ENCODE measurements around the gene ALPL.

Gene ALPL

GRCh38 chr1:21584096-21584495, 74.9 kb downstream of the ALPL start:
- FAIRE-seq = no peak

GRCh38 chr1:21585037-21585436, 75.8 kb downstream of the ALPL start:
- no peak for FAIRE-seq

GRCh38 chr1:21586222-21586621, 77.0 kb downstream of the ALPL start:
- no peak for FAIRE-seq

DNA sequence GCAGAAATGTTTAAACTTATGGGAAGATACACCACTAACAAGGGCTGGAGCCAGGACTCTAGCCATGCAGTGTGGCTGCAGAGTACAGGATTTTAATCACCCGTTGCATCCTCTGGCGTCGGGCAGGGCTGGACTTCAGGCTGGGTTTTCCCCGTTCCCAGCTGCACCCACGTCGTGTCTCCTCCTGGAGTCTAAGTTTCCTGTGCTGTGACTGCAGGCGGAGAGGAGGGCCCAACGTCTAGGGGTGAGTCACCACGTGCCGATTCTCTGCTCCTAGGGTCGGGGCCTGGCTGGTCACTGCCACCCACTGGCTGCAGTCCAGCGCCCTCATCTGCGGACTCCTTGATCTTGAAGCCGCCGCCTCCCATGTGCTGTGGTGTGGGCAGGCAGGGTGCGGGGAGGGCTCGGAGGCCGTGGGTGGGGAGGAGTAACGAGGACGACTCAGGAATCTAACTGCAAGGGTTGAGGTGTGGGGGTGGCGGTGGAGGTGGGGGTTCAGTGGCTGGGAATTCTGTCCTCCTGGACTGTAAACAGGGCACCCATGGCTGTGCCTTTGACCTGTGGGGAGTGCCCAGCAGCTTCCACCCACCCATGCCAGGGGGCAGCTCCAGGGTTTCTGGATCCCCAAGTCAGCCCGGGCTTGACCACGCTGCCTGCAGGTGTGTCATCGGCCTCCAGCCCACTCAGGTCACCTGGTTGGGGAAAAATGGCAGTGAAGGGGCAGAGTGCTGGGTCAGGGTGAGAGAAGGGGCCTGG, 77.8 kb downstream of the ALPL start:
- FAIRE-seq = no peak

DNA sequence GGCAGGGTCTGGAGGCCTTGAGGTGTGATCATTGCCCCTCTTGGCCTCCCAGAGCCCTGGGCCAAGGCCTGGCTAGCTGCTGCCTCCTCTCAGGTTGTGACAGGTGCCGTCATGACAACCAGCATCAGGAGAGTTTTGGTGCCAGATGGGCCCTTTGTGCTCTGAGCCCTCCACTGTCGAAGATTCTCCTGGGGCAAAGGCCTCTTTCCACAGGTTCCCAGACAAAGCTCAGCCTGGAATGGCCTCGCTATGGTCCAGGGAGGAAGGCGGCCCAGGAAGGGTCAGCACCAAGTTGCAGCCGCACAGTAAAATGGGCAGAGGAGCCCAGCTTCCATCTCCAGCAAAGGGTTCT, 78.4 kb downstream of the ALPL start:
- FAIRE-seq = no peak

GRCh38 chr1:21589618-21590017, 80.4 kb downstream of the ALPL start:
- FAIRE-seq = no peak

DNA sequence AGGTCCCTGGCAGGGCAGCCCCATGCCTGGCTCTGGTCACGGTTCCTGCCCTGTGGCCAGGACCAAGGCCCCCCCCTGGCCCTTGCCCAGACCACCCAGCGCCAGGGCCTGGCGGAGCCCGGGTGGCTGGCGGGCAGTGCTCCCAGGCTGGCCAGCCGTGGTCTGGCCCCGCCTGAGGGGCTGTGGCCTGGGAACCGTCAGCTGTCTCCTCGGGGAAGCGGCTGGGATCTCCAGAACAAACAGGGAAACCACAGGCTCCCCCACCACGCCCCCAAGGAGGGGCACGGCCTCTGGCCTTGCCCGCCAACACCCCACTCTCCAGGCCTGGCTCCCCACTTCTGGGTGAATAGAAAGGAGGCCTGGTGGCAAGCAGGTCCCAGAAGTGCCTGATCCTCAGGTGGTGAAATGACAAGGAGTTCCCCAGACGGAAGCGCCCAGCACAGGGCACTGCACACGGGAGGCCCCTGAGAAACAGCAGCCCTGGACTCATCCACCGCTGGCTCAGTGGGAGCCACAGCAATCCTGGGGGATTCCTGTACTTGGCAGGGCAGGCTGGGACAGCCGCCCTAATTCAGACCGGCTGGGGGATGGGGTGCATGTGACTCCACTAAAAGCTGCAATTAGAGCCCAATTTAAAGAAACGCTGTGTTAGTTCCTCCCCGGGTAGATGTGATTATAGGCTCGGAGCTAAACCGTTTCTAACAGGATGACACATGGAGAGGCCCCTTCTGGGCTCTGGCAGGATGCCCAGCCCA, 81.1 kb downstream of the ALPL start:
- FAIRE-seq = no peak

DNA sequence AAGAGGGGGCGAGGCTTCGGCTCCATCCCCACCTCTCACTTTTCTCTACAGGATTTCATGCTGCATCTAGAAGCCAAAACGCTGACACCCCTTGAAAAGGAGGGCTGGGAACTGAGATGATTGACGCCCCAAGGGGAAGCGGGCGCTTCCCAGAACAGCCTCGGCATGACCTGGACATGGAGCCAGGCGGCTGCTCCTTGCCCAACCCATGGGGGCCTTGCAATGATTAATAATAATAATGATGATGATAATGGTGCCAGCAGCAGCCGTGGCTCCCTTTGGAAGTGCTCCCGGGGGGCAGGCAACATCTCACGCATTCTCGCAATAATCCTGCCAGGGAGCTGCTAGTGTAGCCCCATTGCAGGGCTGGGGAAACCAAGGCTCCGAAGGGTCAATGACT, 81.7 kb downstream of the ALPL start:
- no peak for FAIRE-seq

DNA sequence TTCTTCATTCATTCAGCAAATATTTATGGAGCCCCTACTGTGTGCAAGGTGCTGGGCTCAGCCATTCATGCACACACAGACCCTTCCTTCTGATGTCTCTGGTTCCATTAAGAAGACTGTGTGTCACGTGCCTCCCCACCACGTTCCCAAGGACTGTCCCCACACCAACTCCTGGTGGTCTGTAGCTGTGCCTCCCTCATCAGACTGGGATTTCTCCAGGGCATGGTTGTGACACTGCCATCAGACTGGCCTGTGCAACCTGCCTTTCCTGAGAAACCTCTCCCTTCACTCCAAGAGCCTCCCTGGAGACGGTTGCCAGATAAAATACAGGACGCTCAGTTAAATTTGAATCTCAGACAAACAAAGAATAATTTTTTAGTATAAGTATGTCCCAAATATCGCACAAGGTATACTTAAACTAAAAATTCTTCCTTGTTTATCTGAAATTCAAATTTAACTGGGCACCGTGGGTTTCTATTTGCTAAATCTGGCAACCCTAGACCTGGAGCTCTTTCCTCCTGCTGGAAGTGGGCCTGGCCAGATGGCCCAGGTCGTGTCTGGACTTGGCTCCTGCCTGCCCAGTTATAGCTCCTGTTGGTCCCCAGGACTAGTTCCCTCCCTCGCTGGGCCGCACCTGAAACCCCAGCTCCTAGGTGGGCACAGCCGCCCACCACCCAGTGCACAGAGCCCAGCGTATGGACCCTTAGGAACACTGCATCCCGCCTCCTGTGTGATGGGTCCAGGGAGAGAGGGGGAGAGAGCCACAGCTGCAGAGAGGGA, 83.1 kb downstream of the ALPL start:
- FAIRE-seq = no peak

DNA sequence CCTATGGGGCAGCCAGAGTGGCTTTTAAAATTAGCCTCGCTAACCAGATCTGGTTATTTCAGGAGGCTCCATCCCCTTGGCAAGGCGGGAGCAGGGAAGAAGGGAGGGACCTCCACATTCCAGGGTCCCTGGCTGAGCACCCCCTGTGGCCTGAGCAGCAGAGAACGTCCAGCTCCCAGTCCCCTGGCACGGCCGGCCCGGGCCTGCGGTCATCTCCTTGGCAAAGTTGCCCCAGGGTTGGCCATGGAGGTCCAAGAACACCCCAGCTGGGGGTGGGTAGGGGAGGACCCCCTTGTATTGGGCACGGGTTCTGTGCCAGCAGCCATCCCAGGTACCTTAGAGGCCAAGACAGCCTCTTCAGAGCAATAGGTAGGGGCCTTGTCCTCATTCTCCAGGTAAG, 84.0 kb downstream of the ALPL start:
- no peak for FAIRE-seq

DNA sequence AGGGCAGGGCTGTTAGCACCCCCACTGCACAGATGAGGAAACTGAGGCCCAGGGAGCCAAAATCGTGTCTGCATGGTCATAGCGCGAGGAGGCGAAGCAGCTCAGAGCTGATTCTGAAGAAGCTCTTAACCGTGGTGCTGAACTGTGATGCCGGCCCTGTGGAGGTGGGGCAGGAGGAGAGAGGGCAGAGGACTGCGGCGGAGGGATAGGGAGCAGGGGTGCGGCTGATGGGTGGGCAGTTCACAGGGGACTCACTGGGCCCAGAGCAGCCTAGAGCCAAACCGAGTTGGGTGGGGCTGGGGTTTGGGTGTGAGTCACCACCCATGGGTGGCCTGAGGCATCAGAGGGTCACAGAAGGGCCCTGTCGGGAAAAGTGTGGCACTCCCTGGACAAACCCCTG, 85.3 kb downstream of the ALPL start:
- FAIRE-seq = no peak

- FAIRE-seq = no peak
Measured at GRCh38 chr1:21594935-21595897, 86.0 kb downstream of the ALPL start.

DNA sequence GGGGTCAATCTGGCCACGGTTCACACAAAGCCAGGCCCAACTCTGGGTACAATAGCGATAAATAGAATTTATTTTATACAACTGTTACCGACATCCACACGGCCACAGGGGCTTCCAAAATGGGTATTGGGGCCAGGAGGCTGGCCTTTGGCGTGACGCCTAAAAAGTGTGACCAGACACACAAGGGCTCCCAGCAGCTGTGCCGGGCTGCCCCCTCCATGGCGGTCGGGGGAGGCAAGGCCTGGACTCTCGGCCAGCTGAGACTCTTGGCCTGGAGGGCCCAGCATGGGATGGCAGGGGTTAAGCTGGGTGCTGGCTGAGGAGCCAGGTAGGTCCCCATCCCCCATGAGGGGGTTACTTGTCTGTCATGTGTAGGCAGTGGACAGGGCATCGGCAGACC, 87.0 kb downstream of the ALPL start:
- FAIRE-seq = no peak

- FAIRE-seq = no peak
Measured at GRCh38 chr1:21596628-21597027, 87.4 kb downstream of the ALPL start.

DNA sequence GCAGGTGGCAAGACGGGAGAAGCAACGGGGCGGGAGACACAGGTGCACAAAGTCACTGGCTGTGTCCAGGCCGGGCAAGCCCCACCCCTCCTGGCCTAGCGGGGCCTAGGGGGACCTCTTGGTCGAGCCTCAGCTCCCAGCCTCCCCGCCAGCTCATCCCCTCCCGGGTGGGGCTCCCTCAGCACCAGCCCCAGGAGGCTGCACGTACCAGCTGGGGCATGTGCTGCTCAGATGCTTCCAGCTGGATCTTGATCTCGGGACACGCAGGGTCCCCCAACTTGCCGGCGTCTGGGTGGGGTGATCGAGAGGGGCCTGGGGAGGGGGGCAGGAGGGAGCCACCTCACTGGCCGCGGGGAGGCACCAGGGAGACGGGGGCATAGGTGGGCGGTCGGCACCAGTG, 88.5 kb downstream of the ALPL start:
- no peak for FAIRE-seq

DNA sequence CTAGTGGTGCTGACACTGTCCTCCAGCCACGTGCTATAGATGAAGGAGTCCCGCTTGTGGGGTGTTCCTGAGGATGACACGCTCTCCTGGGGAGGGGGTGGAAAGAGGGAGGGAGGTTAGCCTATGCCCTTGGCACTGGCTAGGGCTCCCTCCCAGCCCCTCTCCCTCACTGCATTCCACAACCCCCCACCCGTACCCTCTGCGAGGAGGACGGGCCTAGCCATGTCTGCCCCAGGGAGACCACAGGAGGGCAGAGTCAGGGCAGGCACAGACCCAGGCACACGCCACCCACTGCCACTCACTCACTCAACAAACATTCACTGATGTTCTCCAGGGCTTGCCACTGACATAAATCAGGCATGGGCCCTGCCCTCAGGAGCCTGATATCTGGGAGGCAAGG, 89.2 kb downstream of the ALPL start:
- FAIRE-seq = no peak

DNA sequence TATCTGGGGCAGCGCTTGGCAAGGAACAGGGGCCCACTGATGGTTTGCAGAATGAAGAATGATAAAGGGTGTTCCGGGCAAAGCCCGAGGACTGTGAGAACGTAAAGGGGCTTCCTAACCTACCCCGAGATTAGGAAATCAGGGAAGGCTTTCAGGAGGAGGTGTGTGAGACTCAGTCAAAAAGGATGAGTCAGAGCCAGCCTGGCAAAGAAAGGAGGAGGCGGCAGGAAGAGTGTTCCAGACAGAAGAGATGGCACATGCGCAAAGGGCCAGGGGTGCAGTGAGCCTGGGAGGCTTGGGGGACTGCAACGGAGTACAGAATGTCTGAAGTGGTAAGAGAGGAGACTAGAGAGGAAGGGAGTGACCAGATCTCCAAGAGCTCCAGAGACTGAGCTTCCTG, 89.7 kb downstream of the ALPL start:
- no peak for FAIRE-seq

DNA sequence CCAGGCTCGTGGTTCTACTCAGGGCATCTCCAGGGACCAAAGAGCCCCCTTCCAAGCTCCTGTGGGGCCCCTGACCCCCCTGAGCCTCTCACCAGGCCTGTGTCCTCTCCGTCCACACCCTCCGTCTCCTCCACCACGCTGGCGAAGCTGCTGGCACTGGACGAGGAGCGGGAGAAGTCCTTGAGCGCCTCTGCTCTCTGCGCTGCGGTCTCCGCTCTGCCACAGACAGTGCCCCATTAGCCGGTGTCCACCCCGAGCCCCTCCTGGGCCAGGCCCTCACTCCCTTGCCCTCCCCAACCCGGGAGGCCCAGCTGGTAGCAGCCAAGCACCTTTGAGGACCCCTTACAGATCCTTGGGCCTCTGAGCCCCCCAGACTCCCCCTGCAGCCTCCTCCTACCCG, 90.2 kb downstream of the ALPL start:
- FAIRE-seq = no peak

DNA sequence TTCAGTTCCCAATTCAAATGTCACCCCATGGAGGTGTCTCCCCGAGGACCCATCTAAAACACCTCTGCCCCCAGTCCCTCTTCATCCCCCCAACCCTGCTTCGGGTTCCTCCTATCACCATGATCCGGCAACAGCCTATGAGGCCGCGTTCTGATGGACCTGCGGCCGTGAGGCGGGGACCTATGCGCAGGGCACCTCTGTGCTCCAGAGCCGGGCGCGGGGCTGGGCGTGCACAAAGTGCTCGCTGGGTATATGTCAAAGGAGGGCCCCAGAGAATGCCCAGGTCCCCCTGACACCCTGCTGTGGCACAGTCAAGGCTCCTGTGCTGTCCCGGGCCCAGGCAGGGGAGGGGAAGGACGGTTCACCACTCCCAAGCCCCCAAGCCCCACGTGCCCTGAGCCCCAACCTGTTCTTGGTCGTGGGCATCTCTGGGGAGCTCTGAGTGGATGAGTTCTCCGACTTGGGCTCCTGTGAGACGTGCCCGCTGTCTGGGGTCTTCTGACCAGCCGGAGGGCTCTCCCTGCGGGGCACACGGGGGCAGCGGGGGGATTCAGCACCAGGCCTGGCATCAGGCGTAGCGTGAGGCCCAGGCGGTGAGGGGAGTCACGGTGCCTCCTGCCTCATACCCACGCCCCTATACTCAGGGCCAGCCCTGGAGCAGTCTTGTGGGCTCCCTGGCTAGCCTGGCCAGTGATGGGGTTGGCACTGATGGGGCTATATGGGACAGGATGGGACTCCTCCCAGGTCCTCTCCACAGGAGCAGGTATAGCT, 92.2 kb downstream of the ALPL start:
- no peak for FAIRE-seq

- FAIRE-seq = no peak
Measured at GRCh38 chr1:21603177-21604138, 94.2 kb downstream of the ALPL start.
